ENCODE results near the gene DNAJA4.

DNAJA4 gene
- 14.8 to 22.5 (median 19.2) reads per million in 4 experiments for total RNA-seq

- DNase-seq = peak; percentile 46
These were observed at the start of gene DNAJA4 for GRCh38 chr15:78264304-78265136. Gene DNAJA4 (plus strand): TSS chr15:78264562. CDS start chr15:78264764, 202 bp downstream.

- no peak for DNase-seq
These were observed 47.9 kb upstream of the DNAJA4 start for GRCh38 chr15:78216276-78217104.

- no peak for DNase-seq
These were observed 43.6 kb upstream of the DNAJA4 start for GRCh38 chr15:78220713-78221112.

GRCh38 chr15:78222745-78223395 is 41.5 kb upstream of the DNAJA4 start:
- DNase-seq = no peak

- DNase-seq = no peak
These were observed 40.9 kb upstream of the DNAJA4 start for GRCh38 chr15:78223396-78224022.

- DNase-seq = no peak
These were observed 40.3 kb upstream of the DNAJA4 start for GRCh38 chr15:78224023-78224411.

GRCh38 chr15:78225783-78226541 is 38.4 kb upstream of the DNAJA4 start:
- no peak for DNase-seq

- DNase-seq = no peak
These were observed 35.9 kb upstream of the DNAJA4 start for GRCh38 chr15:78228356-78228996.

GRCh38 chr15:78229431-78230406 is 34.6 kb upstream of the DNAJA4 start:
- no peak for DNase-seq

- DNase-seq = no peak
These were observed 31.4 kb upstream of the DNAJA4 start for GRCh38 chr15:78232951-78233350.

- DNase-seq = no peak
These were observed 30.9 kb upstream of the DNAJA4 start for GRCh38 chr15:78233496-78233895.

- DNase-seq = no peak
These were observed 29.8 kb upstream of the DNAJA4 start, which contains the start of gene ACSBG1 for GRCh38 chr15:78234515-78235040. Gene ACSBG1 (minus strand): TSS chr15:78234565. CDS start chr15:78234501, 64 bp downstream.

GRCh38 chr15:78236491-78236890 is 27.9 kb upstream of the DNAJA4 start:
- DNase-seq = no peak

- no peak for DNase-seq
These were observed 27.2 kb upstream of the DNAJA4 start for GRCh38 chr15:78237146-78237545.

- DNase-seq = no peak
These were observed 24.6 kb upstream of the DNAJA4 start for GRCh38 chr15:78239811-78240210.

GRCh38 chr15:78241017-78241416 is 23.3 kb upstream of the DNAJA4 start:
- DNase-seq = peak; percentile 67

GRCh38 chr15:78242128-78242527 is 22.2 kb upstream of the DNAJA4 start:
- no peak for DNase-seq

- no peak for DNase-seq
These were observed 21.3 kb upstream of the DNAJA4 start for GRCh38 chr15:78243058-78243457.

GRCh38 chr15:78243491-78243941 is 20.8 kb upstream of the DNAJA4 start:
- no peak for DNase-seq

- DNase-seq = no peak
These were observed 20.3 kb upstream of the DNAJA4 start for GRCh38 chr15:78244101-78244500.
